Astrocyte (in vitro differentiated cells and primary cell): ENCODE results near the gene SLN.

Experiments used
- EZH2 ChIP-seq: IDR thresholded peaks from 2 replicates; pipeline ENCODE4 v1.6.1; 2012; ENCODE audit warnings: mild to moderate bottlenecking, low read length, inconsistent platforms; ENCODE audit not compliant: insufficient read depth
- TF ChIP-seq, protein P1 (sequence below): IDR thresholded peaks from 2 replicates; pipeline ENCODE4 v1.5.1; 2011; ENCODE audit warnings: low read depth, mild to moderate bottlenecking, inconsistent platforms, low read length, moderate library complexity; ENCODE audit not compliant: insufficient read depth

DNA sequence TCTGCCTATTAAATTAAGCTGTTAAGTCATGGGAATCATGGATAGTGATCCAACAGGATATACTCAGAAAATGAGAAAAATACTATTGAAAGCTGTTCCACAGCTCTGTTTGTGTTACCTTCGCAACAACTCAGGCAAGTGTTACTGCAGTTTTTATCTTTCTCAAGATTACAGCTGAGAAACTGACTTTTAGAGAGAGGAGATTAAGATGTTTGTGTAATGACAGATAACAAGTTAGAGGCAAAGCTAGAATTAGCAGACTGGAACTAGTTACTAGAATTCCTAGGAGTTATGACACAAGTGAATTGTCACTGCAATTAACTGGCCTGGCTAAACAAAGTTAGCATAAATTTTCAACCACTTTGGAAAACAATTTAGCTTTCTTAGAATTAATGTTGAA, 1.6 kb downstream of the SLN start:
- TF ChIP-seq, protein P1, sequence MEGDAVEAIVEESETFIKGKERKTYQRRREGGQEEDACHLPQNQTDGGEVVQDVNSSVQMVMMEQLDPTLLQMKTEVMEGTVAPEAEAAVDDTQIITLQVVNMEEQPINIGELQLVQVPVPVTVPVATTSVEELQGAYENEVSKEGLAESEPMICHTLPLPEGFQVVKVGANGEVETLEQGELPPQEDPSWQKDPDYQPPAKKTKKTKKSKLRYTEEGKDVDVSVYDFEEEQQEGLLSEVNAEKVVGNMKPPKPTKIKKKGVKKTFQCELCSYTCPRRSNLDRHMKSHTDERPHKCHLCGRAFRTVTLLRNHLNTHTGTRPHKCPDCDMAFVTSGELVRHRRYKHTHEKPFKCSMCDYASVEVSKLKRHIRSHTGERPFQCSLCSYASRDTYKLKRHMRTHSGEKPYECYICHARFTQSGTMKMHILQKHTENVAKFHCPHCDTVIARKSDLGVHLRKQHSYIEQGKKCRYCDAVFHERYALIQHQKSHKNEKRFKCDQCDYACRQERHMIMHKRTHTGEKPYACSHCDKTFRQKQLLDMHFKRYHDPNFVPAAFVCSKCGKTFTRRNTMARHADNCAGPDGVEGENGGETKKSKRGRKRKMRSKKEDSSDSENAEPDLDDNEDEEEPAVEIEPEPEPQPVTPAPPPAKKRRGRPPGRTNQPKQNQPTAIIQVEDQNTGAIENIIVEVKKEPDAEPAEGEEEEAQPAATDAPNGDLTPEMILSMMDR, result no peak
- TF ChIP-seq EZH2, result no peak
